ENCODE results near the gene ANXA6. TPM values are rescaled to one million over a fixed set of nuclear protein-coding genes. Genes with fewer than 3 reads are reported as not detected.

Gene ANXA6
- total RNA-seq, 1 donor from 2014 or later: 320 TPM

- peaks cover 17% of the 10 kb centered on the region for H3K4me1 Mint-ChIP-seq (ENCODE audit: low read depth, unreplicated experiment)
- DNase-seq (ENCODE audit: low read depth): no peak
- H3K4me2 ChIP-seq (ENCODE audit: low read length): no peak overlapping the region
- H3K4me1 ChIP-seq (ENCODE audit: insufficient read depth, low read length): peaks cover 17% of the 10 kb centered on the region
- H2AFZ ChIP-seq (ENCODE audit: low read depth, low read length): no peak overlapping the region
- H3K9me3 Mint-ChIP-seq (ENCODE audit: unreplicated experiment): peaks cover 2% of the 10 kb centered on the region
- H3K27ac Mint-ChIP-seq (ENCODE audit: unreplicated experiment): no peak overlapping the region
- H3K4me3 ChIP-seq (ENCODE audit: insufficient read depth, low read depth, low read length): no peak overlapping the region
- peaks cover 3% of the 10 kb centered on the region for H3K27me3 Mint-ChIP-seq (ENCODE audit: low read depth, unreplicated experiment)
- H3K36me3 Mint-ChIP-seq (ENCODE audit: low read depth, unreplicated experiment): peaks cover 2% of the 10 kb centered on the region
- H3K9ac ChIP-seq (ENCODE audit: low read length): no peak overlapping the region
- TF ChIP-seq EZH2 (IDR thresholded peaks at IDR 0.05; ENCODE audit: insufficient read depth, low read length): no peak
- TF ChIP-seq CTCF (IDR thresholded peaks at IDR 0.05; ENCODE audit: insufficient read depth, low read depth, low read length): no peak
- H3K4me3 Mint-ChIP-seq (ENCODE audit: unreplicated experiment): no peak overlapping the region
- H3K27me3 ChIP-seq (ENCODE audit: insufficient read depth, low read length): no peaks in the 10 kb centered on the region
- H3K36me3 ChIP-seq (ENCODE audit: insufficient read depth, low read length): no peaks in the 10 kb centered on the region
- peaks cover 3% of the 10 kb centered on the region for H4K20me1 ChIP-seq (ENCODE audit: insufficient read depth, low read length)
- H3K9me3 ChIP-seq (ENCODE audit: insufficient read depth, low read depth, low read length): no peaks in the 10 kb centered on the region
- peaks cover 2% of the 10 kb centered on the region for H3K79me2 ChIP-seq (ENCODE audit: insufficient read depth, low read length)
- no peak overlapping the region for H3K27ac ChIP-seq (ENCODE audit: low read depth, low read length)
- FAIRE-seq: no peak
Observed at GRCh38 chr5:151084363-151084762, 73.2 kb downstream of the ANXA6 start.

GRCh38 chr5:151083081-151083676 is 74.4 kb downstream of the ANXA6 start:
- Histone ChIP-seq H3K9me3 (ENCODE audit: insufficient read depth, low read depth, low read length) (no peaks in the 10 kb centered on the region), H3K4me2 (ENCODE audit: low read length) (no peak overlapping the region), H4K20me1 (ENCODE audit: insufficient read depth, low read length) (peaks cover 3% of the 10 kb centered on the region), H3K4me3 (ENCODE audit: insufficient read depth, low read depth, low read length) (no peak overlapping the region), H3K36me3 (ENCODE audit: insufficient read depth, low read length) (no peaks in the 10 kb centered on the region), H3K27me3 (ENCODE audit: insufficient read depth, low read length) (no peaks in the 10 kb centered on the region), H3K79me2 (ENCODE audit: insufficient read depth, low read length) (peaks cover 14% of the 10 kb centered on the region), H3K4me1 (ENCODE audit: insufficient read depth, low read length) (peaks cover 29% of the 10 kb centered on the region), H3K27ac (ENCODE audit: low read depth, low read length) (no peak overlapping the region), H2AFZ (ENCODE audit: low read depth, low read length) (no peak overlapping the region), H3K9ac (ENCODE audit: low read length) (no peak overlapping the region)
- Mint-ChIP-seq H3K9me3 (ENCODE audit: unreplicated experiment) (peaks cover 2% of the 10 kb centered on the region), H3K4me3 (ENCODE audit: unreplicated experiment) (peak overlapping the region; percentile 92), H3K4me1 (ENCODE audit: low read depth, unreplicated experiment) (peaks cover 22% of the 10 kb centered on the region), H3K27me3 (ENCODE audit: low read depth, unreplicated experiment) (no peaks in the 10 kb centered on the region), H3K36me3 (ENCODE audit: low read depth, unreplicated experiment) (peaks cover 2% of the 10 kb centered on the region), H3K27ac (ENCODE audit: unreplicated experiment) (peak overlapping the region; percentile 36)
- FAIRE-seq (no peak), DNase-seq (ENCODE audit: low read depth) (no peak)
- no peak for TF ChIP-seq EZH2 (IDR thresholded peaks at IDR 0.05; ENCODE audit: insufficient read depth, low read length)
- TF ChIP-seq CTCF (IDR thresholded peaks at IDR 0.05; ENCODE audit: insufficient read depth, low read depth, low read length): no peak

- no peak for FAIRE-seq
- Histone ChIP-seq H4K20me1 (ENCODE audit: insufficient read depth, low read length) (peaks cover 3% of the 10 kb centered on the region), H3K79me2 (ENCODE audit: insufficient read depth, low read length) (peaks cover 22% of the 10 kb centered on the region), H3K9me3 (ENCODE audit: insufficient read depth, low read depth, low read length) (no peaks in the 10 kb centered on the region), H3K4me2 (ENCODE audit: low read length) (peak overlapping the region; percentile 89), H3K36me3 (ENCODE audit: insufficient read depth, low read length) (no peaks in the 10 kb centered on the region), H3K27ac (ENCODE audit: low read depth, low read length) (no peak overlapping the region), H3K27me3 (ENCODE audit: insufficient read depth, low read length) (no peaks in the 10 kb centered on the region), H2AFZ (ENCODE audit: low read depth, low read length) (no peak overlapping the region), H3K4me3 (ENCODE audit: insufficient read depth, low read depth, low read length) (no peak overlapping the region), H3K9ac (ENCODE audit: low read length) (peak overlapping the region; percentile 99), H3K4me1 (ENCODE audit: insufficient read depth, low read length) (peaks cover 34% of the 10 kb centered on the region)
- Mint-ChIP-seq H3K4me3 (ENCODE audit: unreplicated experiment) (peak overlapping the region; percentile 92), H3K9me3 (ENCODE audit: unreplicated experiment) (peaks cover 2% of the 10 kb centered on the region), H3K27ac (ENCODE audit: unreplicated experiment) (peak overlapping the region; percentile 48), H3K36me3 (ENCODE audit: low read depth, unreplicated experiment) (peaks cover 4% of the 10 kb centered on the region), H3K4me1 (ENCODE audit: low read depth, unreplicated experiment) (peaks cover 26% of the 10 kb centered on the region), H3K27me3 (ENCODE audit: low read depth, unreplicated experiment) (no peaks in the 10 kb centered on the region)
- no peak for DNase-seq (ENCODE audit: low read depth)
- TF ChIP-seq EZH2 (IDR thresholded peaks at IDR 0.05; ENCODE audit: insufficient read depth, low read length) (no peak), CTCF (IDR thresholded peaks at IDR 0.05; ENCODE audit: insufficient read depth, low read depth, low read length) (peak; percentile 26)
Observed at GRCh38 chr5:151082282-151082902, 75.2 kb downstream of the ANXA6 start.
